Cardiac muscle cell (in vitro differentiated cells and primary cell): Measurements from ENCODE around the gene C9orf78. TPM values are rescaled to one million over a fixed set of nuclear protein-coding genes. Genes with fewer than 3 reads are reported as not detected.

Source experiments
- DNase-seq, 2 donors: peaks; one replicate each; pipeline versions ENCODE4 v3.0.0 to v3.0.0-alpha.2; 2010 to 2017; ENCODE audit warnings: low read depth in 1 of 2, low spot score in 1 of 2
- H3K27ac ChIP-seq: fragments of 200-600 bp; sonication (generic); 2 replicates; pipeline ENCODE4 v1.5.1; 2016
- H3K27me3 ChIP-seq: fragments of 200-600 bp; sonication (generic); 2 replicates; pipeline ENCODE4 v1.6.0; 2016; ENCODE audit warnings: control low read depth
- H3K36me3 ChIP-seq: fragments of 200-600 bp; sonication (generic); 2 replicates; pipeline ENCODE4 v1.5.1; 2016; ENCODE audit warnings: control low read depth
- H3K4me1 ChIP-seq: fragments of 200-600 bp; sonication (generic); 2 replicates; pipeline ENCODE4 v1.8.1; 2017; ENCODE audit warnings: low read depth, mild to moderate bottlenecking, mixed run types
- H3K4me3 ChIP-seq: fragments of 200-600 bp; sonication (generic); 2 replicates; pipeline ENCODE4 v1.5.1; 2016; ENCODE audit warnings: mild to moderate bottlenecking
- H3K9me3 ChIP-seq: fragments of 200-600 bp; sonication (generic); 2 replicates; pipeline ENCODE4 v1.5.1; 2017; ENCODE audit warnings: low read depth, mild to moderate bottlenecking, control low read depth
- CTCF ChIP-seq: IDR thresholded peaks from 2 replicates; pipeline ENCODE4 v1.5.1; 2012; ENCODE audit warnings: low read depth, mild to moderate bottlenecking, low read length
- polyA plus RNA-seq: library from polyadenylated mRNA; unstranded; fragments of >200 nt; fragmentation: Nextera tagmentation; extraction: Ambion mirVana; gene quantifications from 2 replicates; pipeline ENCODE4 v1.2.1, GENCODE V29; 2016
- total RNA-seq: library from RNA; depleted of rRNA; stranded (reverse); fragments of >200 nt; gene quantifications from 2 replicates; pipeline ENCODE4 v1.2.3, GENCODE V29; 2016

Gene C9orf78
- total and polyA plus RNA-seq, 2 experiments from 2014 or later = 56.5 to 66.5 TPM

- Histone ChIP-seq H3K27ac (no peak overlapping the region), H3K27me3 (no peaks in the 10 kb centered on the region), H3K36me3 (peaks cover 8% of the 10 kb centered on the region), H3K4me3 (no peak overlapping the region), H3K9me3 (no peaks in the 10 kb centered on the region), H3K4me1 (peaks cover 13% of the 10 kb centered on the region)
- no peak for TF ChIP-seq CTCF
- DNase-seq = no peak
Measured at GRCh38 chr9:129879991-129880653, 45.0 kb upstream of the C9orf78 start.

GRCh38 chr9:129879103-129879699 lies 44.1 kb upstream of the C9orf78 start:
- Histone ChIP-seq H3K27ac (no peak overlapping the region), H3K27me3 (no peaks in the 10 kb centered on the region), H3K4me3 (no peak overlapping the region), H3K4me1 (peaks cover 5% of the 10 kb centered on the region), H3K36me3 (peaks cover 8% of the 10 kb centered on the region), H3K9me3 (no peaks in the 10 kb centered on the region)
- no peak for TF ChIP-seq CTCF
- DNase-seq = no peak

- no peaks in the 10 kb centered on the region for H3K9me3 ChIP-seq
- TF ChIP-seq CTCF = no peak
- no peak overlapping the region for H3K27ac ChIP-seq
- H3K36me3 ChIP-seq = peaks cover 12% of the 10 kb centered on the region
- H3K27me3 ChIP-seq = no peaks in the 10 kb centered on the region
- no peak overlapping the region for H3K4me3 ChIP-seq
- H3K4me1 ChIP-seq = no peaks in the 10 kb centered on the region
- no peak for DNase-seq
Measured at GRCh38 chr9:129878291-129878690, 43.2 kb upstream of the C9orf78 start.

- H3K36me3 ChIP-seq = peaks cover 12% of the 10 kb centered on the region
- H3K4me3 ChIP-seq = no peak overlapping the region
- DNase-seq = no peak
- H3K4me1 ChIP-seq = no peaks in the 10 kb centered on the region
- H3K27ac ChIP-seq = no peak overlapping the region
- H3K9me3 ChIP-seq = no peaks in the 10 kb centered on the region
- H3K27me3 ChIP-seq = no peaks in the 10 kb centered on the region
- no peak for TF ChIP-seq CTCF
Measured at GRCh38 chr9:129876815-129877214, 41.7 kb upstream of the C9orf78 start.

- H3K27me3 ChIP-seq = no peaks in the 10 kb centered on the region
- H3K27ac ChIP-seq = no peak overlapping the region
- peaks cover 12% of the 10 kb centered on the region for H3K36me3 ChIP-seq
- no peak for DNase-seq
- no peaks in the 10 kb centered on the region for H3K9me3 ChIP-seq
- H3K4me1 ChIP-seq = no peaks in the 10 kb centered on the region
- no peak overlapping the region for H3K4me3 ChIP-seq
- no peak for TF ChIP-seq CTCF
Measured at GRCh38 chr9:129875687-129876395, 40.8 kb upstream of the C9orf78 start.
